Measurements from ENCODE around the gene IL12RB1. TPM values are rescaled to one million over a fixed set of nuclear protein-coding genes. Genes with fewer than 3 reads are reported as not detected.
A peak's percentile ranks its signal among the peaks of the same experiment; 100 is the strongest.

The IL12RB1 gene
- total and polyA plus RNA-seq, 8 donors, result 0.33 to 5.4 (median 0.55) TPM

DNA sequence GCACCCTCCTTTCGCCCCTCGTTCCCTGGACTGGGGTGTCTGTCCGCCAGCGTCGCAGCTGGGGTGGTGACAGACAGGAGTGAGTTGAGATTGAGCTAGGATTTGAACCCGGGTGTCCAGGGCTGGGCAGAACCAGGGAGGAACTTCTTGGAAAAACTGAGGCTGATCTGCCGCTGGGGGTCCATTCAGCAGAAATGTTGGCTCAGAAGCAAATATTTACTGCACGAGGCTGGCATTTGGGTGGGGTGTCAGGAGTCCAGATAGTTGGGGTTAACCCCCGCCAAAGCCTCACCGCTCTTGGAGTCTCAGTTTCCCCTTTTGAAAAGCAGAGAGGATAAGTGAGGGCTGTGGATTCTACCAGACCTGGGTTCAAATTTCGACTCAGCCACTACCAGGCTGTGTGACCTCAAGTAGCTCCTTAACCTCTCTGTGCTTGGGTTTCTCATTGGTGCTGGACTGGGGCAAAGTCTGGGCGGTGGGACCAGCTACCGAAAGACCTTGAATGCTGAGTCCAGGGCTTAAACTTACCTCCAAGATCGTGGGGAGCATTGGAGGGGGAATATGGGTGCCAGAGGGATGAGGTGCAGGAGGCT, 31.8 kb upstream of the IL12RB1 start:
- ATAC-seq, result no peak
- H3K4me1 ChIP-seq, result peaks cover 8 to 44% of the 10 kb centered on the region in 2 donors
- peak overlapping the region; percentile 61 to 68 for H3K4me3 ChIP-seq
- intact Hi-C loops (cut with DNase I), result no loop called here
- no peaks in the 10 kb centered on the region for H3K27me3 ChIP-seq
- DNase-seq, result no peak
- peak overlapping the region in 1 of 2 donors; percentile 66 for H3K27ac ChIP-seq
- TF ChIP-seq, protein P1, sequence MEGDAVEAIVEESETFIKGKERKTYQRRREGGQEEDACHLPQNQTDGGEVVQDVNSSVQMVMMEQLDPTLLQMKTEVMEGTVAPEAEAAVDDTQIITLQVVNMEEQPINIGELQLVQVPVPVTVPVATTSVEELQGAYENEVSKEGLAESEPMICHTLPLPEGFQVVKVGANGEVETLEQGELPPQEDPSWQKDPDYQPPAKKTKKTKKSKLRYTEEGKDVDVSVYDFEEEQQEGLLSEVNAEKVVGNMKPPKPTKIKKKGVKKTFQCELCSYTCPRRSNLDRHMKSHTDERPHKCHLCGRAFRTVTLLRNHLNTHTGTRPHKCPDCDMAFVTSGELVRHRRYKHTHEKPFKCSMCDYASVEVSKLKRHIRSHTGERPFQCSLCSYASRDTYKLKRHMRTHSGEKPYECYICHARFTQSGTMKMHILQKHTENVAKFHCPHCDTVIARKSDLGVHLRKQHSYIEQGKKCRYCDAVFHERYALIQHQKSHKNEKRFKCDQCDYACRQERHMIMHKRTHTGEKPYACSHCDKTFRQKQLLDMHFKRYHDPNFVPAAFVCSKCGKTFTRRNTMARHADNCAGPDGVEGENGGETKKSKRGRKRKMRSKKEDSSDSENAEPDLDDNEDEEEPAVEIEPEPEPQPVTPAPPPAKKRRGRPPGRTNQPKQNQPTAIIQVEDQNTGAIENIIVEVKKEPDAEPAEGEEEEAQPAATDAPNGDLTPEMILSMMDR (IDR thresholded peaks at IDR 0.05), result no peak
- no peaks in the 10 kb centered on the region for H3K9me3 ChIP-seq
- peaks cover 0 to 54% of the 10 kb centered on the region in 2 donors for H3K36me3 ChIP-seq

DNA sequence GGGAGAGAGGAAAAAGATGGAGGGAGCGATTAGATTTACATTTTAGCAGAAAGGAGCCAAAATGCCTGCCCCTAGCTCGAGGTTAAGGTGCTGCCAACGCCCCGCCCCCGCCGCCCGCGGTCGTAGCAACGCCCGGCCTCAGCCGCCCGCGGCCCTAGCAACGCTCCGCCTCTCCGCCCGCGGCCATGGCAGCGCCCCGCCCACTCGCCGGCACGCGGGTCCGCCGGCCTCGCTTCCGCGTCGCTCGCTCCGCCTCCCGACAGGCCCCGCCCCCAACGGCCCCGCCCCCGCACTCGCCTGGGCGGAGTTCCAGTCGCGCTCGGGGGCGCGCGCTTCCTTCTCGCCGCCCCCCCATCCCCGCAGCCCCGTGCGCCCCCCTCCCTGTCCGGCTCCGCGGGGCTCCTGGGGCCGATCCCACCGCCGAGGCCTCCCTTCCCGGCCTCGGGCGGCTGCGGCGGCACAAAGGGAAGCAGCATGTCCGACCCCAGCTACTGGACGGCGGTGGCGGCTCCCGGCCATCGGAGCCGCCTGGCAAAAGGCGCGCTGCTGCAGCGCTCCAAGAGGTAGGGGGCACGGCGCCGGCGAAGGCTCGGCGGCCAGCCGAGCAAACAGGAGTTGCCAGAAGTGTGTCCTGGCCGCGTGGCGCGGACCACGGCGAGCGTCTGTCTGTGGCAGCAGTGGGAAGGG, 31.1 kb upstream of the IL12RB1 start:
- peak; percentile 96 for ATAC-seq
- Histone ChIP-seq H3K4me1 (peaks cover 8 to 50% of the 10 kb centered on the region in 2 donors), H3K9me3 (no peaks in the 10 kb centered on the region), H3K27me3 (no peaks in the 10 kb centered on the region), H3K4me3 (peak overlapping the region; percentile 61 to 68), H3K36me3 (peaks cover 0 to 51% of the 10 kb centered on the region in 2 donors), H3K27ac (peak overlapping the region; percentile 5 to 66)
- peak; percentile 84 to 99 (median 93) for DNase-seq
- TF ChIP-seq, protein P1 (IDR thresholded peaks at IDR 0.05), result no peak
- intact Hi-C loops (cut with DNase I), result no loop called here

DNA sequence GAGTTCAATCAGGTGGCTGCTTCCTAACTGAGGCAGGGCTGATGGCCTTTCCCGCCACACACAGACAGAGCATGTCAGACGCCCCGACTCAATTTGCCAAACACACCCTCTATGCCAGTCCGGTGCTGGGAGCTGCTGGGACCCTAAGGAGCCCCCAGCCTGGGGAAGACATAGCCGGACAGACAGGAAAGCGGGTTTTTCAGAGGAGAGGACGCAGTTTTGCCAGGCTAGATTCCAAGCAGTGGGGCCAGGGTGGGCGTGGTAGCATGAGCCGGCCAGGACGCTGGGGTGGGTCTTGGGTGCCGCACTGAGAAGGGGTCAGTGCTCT, 30.6 kb upstream of the IL12RB1 start:
- TF ChIP-seq, protein P1 (IDR thresholded peaks at IDR 0.05), result no peak
- Histone ChIP-seq H3K27ac (peak overlapping the region in 1 of 2 donors; percentile 66), H3K9me3 (no peaks in the 10 kb centered on the region), H3K36me3 (peaks cover 0 to 46% of the 10 kb centered on the region in 2 donors), H3K4me1 (peaks cover 8 to 54% of the 10 kb centered on the region in 2 donors), H3K4me3 (peak overlapping the region; percentile 15 to 68), H3K27me3 (no peaks in the 10 kb centered on the region)
- ATAC-seq (no peak), DNase-seq (no peak)
- intact Hi-C loops (cut with DNase I), result no loop called here

DNA sequence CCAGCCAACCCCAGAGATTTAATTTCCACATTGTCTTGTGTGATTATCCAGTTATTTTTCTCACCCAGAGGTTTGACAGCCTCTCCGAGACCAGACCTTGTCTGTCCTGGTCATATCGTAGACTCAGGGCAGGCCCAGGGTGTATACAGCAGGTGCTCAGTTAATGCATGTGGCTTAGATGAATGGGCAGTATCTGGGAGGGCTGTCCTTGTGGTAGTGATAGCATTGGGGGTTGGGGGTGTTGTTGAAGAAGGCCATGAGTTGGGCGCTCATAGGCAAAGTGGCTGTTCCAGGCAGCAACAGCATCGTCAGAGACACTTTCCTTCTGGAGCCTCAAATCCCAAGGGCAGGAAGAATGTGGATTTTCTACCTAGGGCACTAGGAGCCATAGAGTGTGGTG, 27.7 kb upstream of the IL12RB1 start:
- no peak overlapping the region for H3K27ac ChIP-seq
- H3K4me1 ChIP-seq, result peaks cover 12 to 70% of the 10 kb centered on the region in 2 donors
- no peak for ATAC-seq
- TF ChIP-seq, protein P1 (IDR thresholded peaks at IDR 0.05), result no peak
- DNase-seq, result no peak
- no peak overlapping the region for H3K4me3 ChIP-seq
- intact Hi-C loops (cut with DNase I), result loop anchor here in 1 of 2 donors (5.0 kb wide), 1 partner anchor 53 kb away; no protein-coding TSS in a partner anchor
- peaks cover 0 to 16% of the 10 kb centered on the region in 2 donors for H3K27me3 ChIP-seq
- H3K9me3 ChIP-seq, result no peaks in the 10 kb centered on the region
- H3K36me3 ChIP-seq, result peaks cover 0 to 24% of the 10 kb centered on the region in 2 donors

DNA sequence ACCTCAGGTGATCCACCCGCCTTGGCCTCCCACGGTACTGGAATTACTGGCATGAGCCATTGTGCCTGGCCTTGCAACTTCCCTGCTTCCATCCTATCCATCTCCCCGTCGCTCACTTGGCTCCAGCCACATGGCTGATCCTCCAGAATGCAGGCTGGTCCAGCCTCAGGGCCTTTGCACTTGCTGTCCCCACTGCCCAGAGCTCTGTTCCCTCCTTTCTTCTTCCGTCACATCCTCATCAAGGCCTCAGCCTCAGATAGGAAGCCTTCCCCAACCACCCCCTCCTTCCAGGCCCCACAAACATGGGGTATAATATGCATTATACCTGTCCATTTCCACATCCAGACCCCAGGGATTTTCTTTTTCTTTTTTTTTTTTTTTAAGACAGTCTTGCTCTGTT, 27.1 kb upstream of the IL12RB1 start:
- H3K36me3 ChIP-seq, result peaks cover 0 to 24% of the 10 kb centered on the region in 2 donors
- H3K27me3 ChIP-seq, result peaks cover 0 to 19% of the 10 kb centered on the region in 2 donors
- intact Hi-C loops (cut with DNase I), result loop anchor here in 1 of 2 donors (5.0 kb wide), 1 partner anchor 53 kb away; no protein-coding TSS in a partner anchor
- no peak for DNase-seq
- H3K4me3 ChIP-seq, result no peak overlapping the region
- no peaks in the 10 kb centered on the region for H3K9me3 ChIP-seq
- ATAC-seq, result no peak
- TF ChIP-seq, protein P1 (IDR thresholded peaks at IDR 0.05), result no peak
- no peak overlapping the region for H3K27ac ChIP-seq
- H3K4me1 ChIP-seq, result peaks cover 12 to 70% of the 10 kb centered on the region in 2 donors

Data from left lung (tissue), 10 donors.